ENCODE results near the gene MLANA. TPM values are rescaled to one million over a fixed set of nuclear protein-coding genes. Genes with fewer than 3 reads are reported as not detected.

The MLANA gene
- polyA plus RNA-seq, 1 experiment = not detected

GRCh38 chr9:5845157-5845531 lies 45.5 kb upstream of the MLANA start:
- POLR2A ChIA-PET = interaction anchor here (0.6 kb wide), 1 partner anchor 156 kb away, joined by 6 read pairs; no protein-coding TSS in a partner anchor
- Histone ChIP-seq H3K27me3 (ENCODE audit: control insufficient read depth, insufficient read depth, low read length) (peaks cover 4% of the 10 kb centered on the region; the same call in 1 of the 2 replicates), H3K36me3 (ENCODE audit: control insufficient read depth, insufficient read depth, low read length) (no peaks in the 10 kb centered on the region), H3K4me3 (ENCODE audit: low read depth, low read length) (no peak overlapping the region)
- DNase-seq (ENCODE audit: low read depth) = no peak
- no peak for TF ChIP-seq CTCF (IDR thresholded peaks at IDR 0.05; ENCODE audit: insufficient read depth, low read depth, low read length)
- CTCF ChIA-PET = interaction anchor here (0.7 to 5.5 kb wide), 2 partner anchors 12 to 34 kb away, joined by 4 to 27 read pairs; partner anchors contain the start of gene ERMP1

GRCh38 chr9:5846096-5846495 lies 44.6 kb upstream of the MLANA start:
- CTCF ChIA-PET = interaction anchor here (1.1 kb wide), 1 partner anchor 8 kb away, joined by 3 read pairs; no protein-coding TSS in a partner anchor
- peaks cover 4% of the 10 kb centered on the region; the same call in 1 of the 2 replicates for H3K27me3 ChIP-seq (ENCODE audit: control insufficient read depth, insufficient read depth, low read length)

GRCh38 chr9:5846501-5846921 lies 44.2 kb upstream of the MLANA start:
- ChIA-PET CTCF (interaction anchor here (1.1 kb wide), 1 partner anchor 9 kb away, joined by 3 read pairs; no protein-coding TSS in a partner anchor), POLR2A (no interaction called here)
- H3K4me3 ChIP-seq (ENCODE audit: low read depth, low read length) = no peak overlapping the region
- no peak for TF ChIP-seq CTCF (IDR thresholded peaks at IDR 0.05; ENCODE audit: insufficient read depth, low read depth, low read length)
- no peak for DNase-seq (ENCODE audit: low read depth)
- peaks cover 4% of the 10 kb centered on the region; the same call in 1 of the 2 replicates for H3K27me3 ChIP-seq (ENCODE audit: control insufficient read depth, insufficient read depth, low read length)
- no peaks in the 10 kb centered on the region for H3K36me3 ChIP-seq (ENCODE audit: control insufficient read depth, insufficient read depth, low read length)

More at GRCh38 chr9:5846096-5846495, 44.6 kb upstream of the MLANA start:
- POLR2A ChIA-PET = no interaction called here
- no peak for TF ChIP-seq CTCF (IDR thresholded peaks at IDR 0.05; ENCODE audit: insufficient read depth, low read depth, low read length)
- no peak for DNase-seq (ENCODE audit: low read depth)
- Histone ChIP-seq H3K4me3 (ENCODE audit: low read depth, low read length) (no peak overlapping the region), H3K36me3 (ENCODE audit: control insufficient read depth, insufficient read depth, low read length) (no peaks in the 10 kb centered on the region)

GRCh38 chr9:5848372-5848882 lies 42.3 kb upstream of the MLANA start:
- no peak overlapping the region for H3K4me3 ChIP-seq (ENCODE audit: low read depth, low read length)
- no peaks in the 10 kb centered on the region for H3K36me3 ChIP-seq (ENCODE audit: control insufficient read depth, insufficient read depth, low read length)
- no peak for DNase-seq (ENCODE audit: low read depth)
- CTCF ChIA-PET = interaction anchor here (0.6 to 1.5 kb wide), 3 partner anchors 11 to 38 kb away, joined by 3 to 4 read pairs (median 3); partner anchors contain the start of gene ERMP1
- H3K27me3 ChIP-seq (ENCODE audit: control insufficient read depth, insufficient read depth, low read length) = peaks cover 6% of the 10 kb centered on the region; the same call in 1 of the 2 replicates
- no peak for TF ChIP-seq CTCF (IDR thresholded peaks at IDR 0.05; ENCODE audit: insufficient read depth, low read depth, low read length)
- POLR2A ChIA-PET = no interaction called here

GRCh38 chr9:5850724-5851122 lies 40.0 kb upstream of the MLANA start:
- Histone ChIP-seq H3K36me3 (ENCODE audit: control insufficient read depth, insufficient read depth, low read length) (no peaks in the 10 kb centered on the region), H3K4me3 (ENCODE audit: low read depth, low read length) (no peak overlapping the region), H3K27me3 (ENCODE audit: control insufficient read depth, insufficient read depth, low read length) (peaks cover 6% of the 10 kb centered on the region; the same call in 1 of the 2 replicates)
- DNase-seq (ENCODE audit: low read depth) = no peak
- POLR2A ChIA-PET = no interaction called here
- CTCF ChIA-PET = interaction anchor here (0.6 to 1.7 kb wide), 4 partner anchors 14 to 173 kb away, joined by 3 to 8 read pairs (median 4); partner anchors contain the start of gene ERMP1
- TF ChIP-seq CTCF (IDR thresholded peaks at IDR 0.05; ENCODE audit: insufficient read depth, low read depth, low read length) = no peak

Measured in BJ (cell line).